HepG2 (cell line): ENCODE measurements around the gene CPSF6. TPM values are rescaled to one million over a fixed set of nuclear protein-coding genes. Genes with fewer than 3 reads are reported as not detected.

Experiments used
- ATAC-seq: fragments of 200-7000 bp; cut with Tn5 transposase; 3 replicates; pipeline ENCODE4 v1.9.1; 2020; ENCODE audit warnings: mild to moderate bottlenecking, moderate library complexity
- BruUV-seq: library from RNA; stranded (reverse); fragments of 400-500 nt; replicated peaks from 2 replicates; lab custom pipeline; 2021; lab: Mats Ljungman, UMichigan
- CTCF ChIA-PET: fragments of 300-600 bp; formaldehyde crosslinking; extraction: SDS; loops from one replicate; lab custom pipeline; 2021; ENCODE audit warnings: low total read pairs, inconsistent platforms, low intra/inter-chr PET ratio; lab: Yijun Ruan, JAX
- POLR2A ChIA-PET: fragments of 350-600 bp; sonication (Branson Sonifier 250); formaldehyde crosslinking; loops from one replicate; lab custom pipeline; 2020; ENCODE audit warnings: antibody characterized with exemption, inconsistent platforms; lab: Yijun Ruan, JAX
- DNase-seq: peaks from one replicate; pipeline ENCODE4 v3.0.0-alpha.2; 2015; ENCODE audit warnings: low spot score
- FAIRE-seq: peaks from 3 replicates; lab custom pipeline; 2011; peaks lifted over from hg19 to GRCh38; lab: Jason Lieb, UNC
- H2AFZ ChIP-seq: one replicate; pipeline ENCODE4 v1.6.1; 2011; ENCODE audit warnings: low read length, inconsistent platforms
- H3K27ac ChIP-seq: fragments of 300-600 bp; 3 replicates; pipeline ENCODE4 v1.8.0; 2011; ENCODE audit warnings: mixed run types, mild to moderate bottlenecking, mixed read lengths, low read length, inconsistent platforms; ENCODE audit not compliant: insufficient read depth; ENCODE audit errors: extremely low read length
- H3K27me3 ChIP-seq, 2 experiments: fragments of 200-600 bp in 1 of 2; 2 replicates in 1 of 2; 3 replicates in 1 of 2; pipeline versions ENCODE4 v1.6.0 to v1.8.0; 2011; ENCODE audit warnings: low read length in 2 of 2, mild to moderate bottlenecking in 2 of 2, moderate library complexity in 2 of 2, inconsistent platforms in 1 of 2; ENCODE audit not compliant: insufficient read depth in 2 of 2, control insufficient read depth in 1 of 2
- H3K36me3 ChIP-seq, 2 experiments: fragments of 200-600 bp in 1 of 2; replicated peaks in 1 of 2; 2 replicates in 1 of 2; 3 replicates in 1 of 2; pipeline versions ENCODE4 v1.5.1 to v1.8.0; 2011; ENCODE audit warnings: low read length in 2 of 2, inconsistent platforms in 1 of 2; ENCODE audit not compliant: insufficient read depth in 2 of 2, control insufficient read depth in 1 of 2
- H3K4me1 ChIP-seq: 2 replicates; pipeline ENCODE4 v1.5.1; 2012; ENCODE audit warnings: low read length, inconsistent platforms; ENCODE audit not compliant: insufficient read depth
- H3K4me2 ChIP-seq: 2 replicates; pipeline ENCODE4 v1.6.0; 2011; ENCODE audit warnings: low read depth, low read length, inconsistent platforms
- H3K4me3 ChIP-seq, 3 experiments: fragments of 200-600 bp in 1 of 3; sonication (generic), shearing (Covaris generic) in 1 of 3; replicated peaks in 1 of 3; 2 replicates each; pipeline ENCODE4 v1.5.1; 2011 to 2016; ENCODE audit warnings: low read length in 3 of 3, inconsistent platforms in 2 of 3, low read depth in 2 of 3, mild to moderate bottlenecking in 2 of 3, control low read depth in 1 of 3, mixed read lengths in 1 of 3; ENCODE audit not compliant: insufficient read depth in 1 of 3
- H3K79me2 ChIP-seq: one replicate; pipeline ENCODE4 v1.6.1; 2011; ENCODE audit warnings: low read length, inconsistent platforms; ENCODE audit not compliant: insufficient read depth
- H3K9ac ChIP-seq: 2 replicates; pipeline ENCODE4 v1.6.0; 2011; ENCODE audit warnings: mild to moderate bottlenecking, low read depth, low read length, inconsistent platforms; ENCODE audit not compliant: insufficient read depth
- H3K9me3 ChIP-seq: 2 replicates; pipeline ENCODE4 v1.5.1; 2012; ENCODE audit warnings: mild to moderate bottlenecking, low read length
- H4K20me1 ChIP-seq: 2 replicates; pipeline ENCODE4 v1.6.0; 2011; ENCODE audit warnings: inconsistent platforms, mild to moderate bottlenecking, low read length, moderate library complexity; ENCODE audit not compliant: insufficient read depth
- ATF7-NPFF ChIP-seq: sonication (generic); formaldehyde crosslinking; IDR thresholded peaks from 2 replicates; pipeline ENCODE4 v1.8.1; 2023; ENCODE audit warnings: mild to moderate bottlenecking, low read depth, missing genetic modification reagents, moderate library complexity
- DDIT3 ChIP-seq: sonication (generic); formaldehyde crosslinking; IDR thresholded peaks from 2 replicates; pipeline ENCODE4 v1.4.0; 2020; ENCODE audit warnings: mild to moderate bottlenecking, missing genetic modification reagents
- DR1 ChIP-seq: sonication (generic); formaldehyde crosslinking; IDR thresholded peaks from 2 replicates; pipeline ENCODE4 v1.8.0; 2021; ENCODE audit warnings: mild to moderate bottlenecking, missing genetic modification reagents, inconsistent platforms
- HNF4A ChIP-seq: sonication (generic); formaldehyde crosslinking; IDR thresholded peaks from 2 replicates; pipeline ENCODE4 v1.4.0; 2020; ENCODE audit warnings: missing genetic modification reagents
- SAFB2 ChIP-seq: sonication (generic); formaldehyde crosslinking; IDR thresholded peaks from 2 replicates; pipeline ENCODE4 v1.5.1; 2020; ENCODE audit warnings: missing genetic modification reagents, low read depth, mild to moderate bottlenecking, borderline replicate concordance
- SMARCE1 ChIP-seq: fragments of 450-650 bp; IDR thresholded peaks from 2 replicates; pipeline ENCODE4 v1.6.1; 2017; ENCODE audit warnings: borderline replicate concordance
- THAP11 ChIP-seq: IDR thresholded peaks from 2 replicates; pipeline ENCODE4 v1.6.1; 2016; ENCODE audit warnings: missing biosample characterization, missing genetic modification reagents
- WGBS: methylation state at CpG from one replicate; pipeline ENCODE4 v1.1.6; 2017; ENCODE audit warnings: low lambda C conversion rate; 5-methylcytosine and 5-hydroxymethylcytosine counted together
- in situ Hi-C: cut with HindIII; loops from 2 replicates; pipeline ENCODE4 v1.10.0; 2017; ENCODE audit warnings: low pct_unique_long_range_greater_than_20kb; ENCODE audit not compliant: extremely low pct_ligation_motif_present
- intact Hi-C: fragments of 100-400 bp; cut with micrococcal nuclease; formaldehyde crosslinking; loops from one replicate; pipeline ENCODE4 v1.10.0; 2022; ENCODE audit not compliant: unreplicated experiment
- polyA plus RNA-seq, 8 experiments: library from polyadenylated mRNA; depleted of rRNA in 3 of 8; stranded (reverse) in 7 of 8; unstranded in 1 of 8; fragments of >200 nt; fragmentation: Illumina TruSeq in 4 of 8; extraction: Trizol in 4 of 8; gene quantifications; 2 replicates each; pipeline versions ENCODE4 v1.2.1 to v1.2.3, GENCODE V29; 2011 to 2016; ENCODE audit warnings: low read depth in 4 of 8, missing spikeins in 1 of 8, mixed read lengths in 1 of 8; ENCODE audit not compliant: insufficient read depth in 1 of 8
- total RNA-seq, 5 experiments: library from RNA; depleted of rRNA; stranded (reverse); fragments of >200 nt; fragmentation: Illumina TruSeq; extraction: Trizol; gene quantifications; 2 replicates each; pipeline ENCODE4 v1.2.3, GENCODE V29; 2016; ENCODE audit warnings: low read depth in 1 of 5
- TF ChIP-seq, protein P1 (sequence below): IDR thresholded peaks from 2 replicates; pipeline ENCODE4 v1.6.1; 2016; ENCODE audit warnings: low read depth
- TF ChIP-seq, protein P2 (sequence below): sonication (generic); formaldehyde crosslinking; conservative IDR thresholded peaks from 2 replicates; pipeline ENCODE4 v1.4.0; 2020; ENCODE audit warnings: mild to moderate bottlenecking, missing genetic modification reagents, moderate library complexity
- TF ChIP-seq, protein P3 (sequence below): sonication (generic); formaldehyde crosslinking; IDR thresholded peaks from 2 replicates; pipeline ENCODE4 v1.5.0; 2020; ENCODE audit warnings: missing genetic modification reagents

Gene CPSF6
- total and polyA plus RNA-seq, 2 of the 13 experiments (the other 11 are each of a cell fraction or from before 2014, with no cell fraction given), result 41.8 to 71.0 TPM

- no peaks in the 10 kb centered on the region for H3K79me2 ChIP-seq
- H3K4me2 ChIP-seq, result no peak overlapping the region
- H2AFZ ChIP-seq, result no peak overlapping the region
- H4K20me1 ChIP-seq, result no peaks in the 10 kb centered on the region
- 29% methylated on average over 3 of the region's 3 CpGs for WGBS
- POLR2A ChIA-PET, result no interaction called here
- DNase-seq (no peak), FAIRE-seq (no peak), ATAC-seq (no peak)
- in situ Hi-C loops, result no loop called here
- intact Hi-C loops, result no loop called here
- H3K36me3 ChIP-seq, result no peaks in the 10 kb centered on the region
- H3K4me3 ChIP-seq, result no peak overlapping the region
- TF ChIP-seq DDIT3, result no peak
- TF ChIP-seq SAFB2, result no peak
- TF ChIP-seq THAP11 (CRISPR knock-in tag), result no peak
- TF ChIP-seq SMARCE1, result no peak
- TF ChIP-seq, protein P1, sequence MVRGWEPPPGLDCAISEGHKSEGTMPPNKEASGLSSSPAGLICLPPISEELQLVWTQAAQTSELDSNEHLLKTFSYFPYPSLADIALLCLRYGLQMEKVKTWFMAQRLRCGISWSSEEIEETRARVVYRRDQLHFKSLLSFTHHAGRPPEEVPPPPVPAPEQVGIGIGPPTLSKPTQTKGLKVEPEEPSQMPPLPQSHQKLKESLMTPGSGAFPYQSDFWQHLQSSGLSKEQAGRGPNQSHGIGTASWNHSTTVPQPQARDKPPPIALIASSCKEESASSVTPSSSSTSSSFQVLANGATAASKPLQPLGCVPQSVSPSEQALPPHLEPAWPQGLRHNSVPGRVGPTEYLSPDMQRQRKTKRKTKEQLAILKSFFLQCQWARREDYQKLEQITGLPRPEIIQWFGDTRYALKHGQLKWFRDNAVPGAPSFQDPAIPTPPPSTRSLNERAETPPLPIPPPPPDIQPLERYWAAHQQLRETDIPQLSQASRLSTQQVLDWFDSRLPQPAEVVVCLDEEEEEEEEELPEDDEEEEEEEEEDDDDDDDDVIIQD (CRISPR knock-in tag), result no peak
- peaks cover 11% of the 10 kb centered on the region for H3K4me1 ChIP-seq
- H3K27ac ChIP-seq, result no peak overlapping the region
- CTCF ChIA-PET, result no interaction called here
- H3K27me3 ChIP-seq, result no peaks in the 10 kb centered on the region
- BruUV-seq, result no TSS peak
- no peaks in the 10 kb centered on the region for H3K9me3 ChIP-seq
- H3K9ac ChIP-seq, result no peak overlapping the region
Measured at GRCh38 chr12:69211160-69211559, 28.2 kb upstream of the CPSF6 start.

DNA sequence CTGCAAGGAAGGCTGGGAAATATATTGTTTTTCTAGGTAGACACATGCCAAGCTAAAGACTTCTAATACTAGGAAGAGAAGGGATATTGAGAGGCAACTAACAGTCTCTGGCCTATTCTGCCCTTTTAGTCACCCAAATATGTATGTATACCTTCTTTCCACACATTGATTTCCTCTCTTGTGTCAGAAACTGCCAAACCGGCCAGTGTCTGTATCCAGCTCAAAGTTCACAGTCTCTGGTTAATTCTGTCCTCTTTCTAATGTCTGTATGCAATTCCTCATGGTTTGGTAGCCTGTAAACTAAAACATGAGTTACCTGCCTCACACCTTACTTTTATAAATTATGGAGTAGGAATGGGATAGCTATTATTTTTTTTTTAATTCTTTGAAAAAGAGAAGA lies 25.2 kb upstream of the CPSF6 start:
- Histone ChIP-seq H3K36me3 (no peaks in the 10 kb centered on the region), H3K9ac (no peak overlapping the region), H2AFZ (no peak overlapping the region), H3K4me2 (no peak overlapping the region), H3K27me3 (no peaks in the 10 kb centered on the region), H3K4me1 (peaks cover 11% of the 10 kb centered on the region), H3K4me3 (no peak overlapping the region), H3K27ac (no peak overlapping the region), H3K9me3 (no peaks in the 10 kb centered on the region), H4K20me1 (no peaks in the 10 kb centered on the region), H3K79me2 (no peaks in the 10 kb centered on the region)
- WGBS, result 0% methylated on average over 1 of the region's 1 CpG
- POLR2A ChIA-PET, result no interaction called here
- intact Hi-C loops, result no loop called here
- DNase-seq (peak; percentile 5), FAIRE-seq (no peak), ATAC-seq (peak; percentile 92)
- in situ Hi-C loops, result no loop called here
- CTCF ChIA-PET, result no interaction called here
- no TSS peak for BruUV-seq
- TF ChIP-seq ATF7-NPFF, result no peak
- peak; percentile 64 for TF ChIP-seq HNF4A (CRISPR knock-in tag)
- TF ChIP-seq DR1 (CRISPR knock-in tag), result no peak
- TF ChIP-seq, protein P2, sequence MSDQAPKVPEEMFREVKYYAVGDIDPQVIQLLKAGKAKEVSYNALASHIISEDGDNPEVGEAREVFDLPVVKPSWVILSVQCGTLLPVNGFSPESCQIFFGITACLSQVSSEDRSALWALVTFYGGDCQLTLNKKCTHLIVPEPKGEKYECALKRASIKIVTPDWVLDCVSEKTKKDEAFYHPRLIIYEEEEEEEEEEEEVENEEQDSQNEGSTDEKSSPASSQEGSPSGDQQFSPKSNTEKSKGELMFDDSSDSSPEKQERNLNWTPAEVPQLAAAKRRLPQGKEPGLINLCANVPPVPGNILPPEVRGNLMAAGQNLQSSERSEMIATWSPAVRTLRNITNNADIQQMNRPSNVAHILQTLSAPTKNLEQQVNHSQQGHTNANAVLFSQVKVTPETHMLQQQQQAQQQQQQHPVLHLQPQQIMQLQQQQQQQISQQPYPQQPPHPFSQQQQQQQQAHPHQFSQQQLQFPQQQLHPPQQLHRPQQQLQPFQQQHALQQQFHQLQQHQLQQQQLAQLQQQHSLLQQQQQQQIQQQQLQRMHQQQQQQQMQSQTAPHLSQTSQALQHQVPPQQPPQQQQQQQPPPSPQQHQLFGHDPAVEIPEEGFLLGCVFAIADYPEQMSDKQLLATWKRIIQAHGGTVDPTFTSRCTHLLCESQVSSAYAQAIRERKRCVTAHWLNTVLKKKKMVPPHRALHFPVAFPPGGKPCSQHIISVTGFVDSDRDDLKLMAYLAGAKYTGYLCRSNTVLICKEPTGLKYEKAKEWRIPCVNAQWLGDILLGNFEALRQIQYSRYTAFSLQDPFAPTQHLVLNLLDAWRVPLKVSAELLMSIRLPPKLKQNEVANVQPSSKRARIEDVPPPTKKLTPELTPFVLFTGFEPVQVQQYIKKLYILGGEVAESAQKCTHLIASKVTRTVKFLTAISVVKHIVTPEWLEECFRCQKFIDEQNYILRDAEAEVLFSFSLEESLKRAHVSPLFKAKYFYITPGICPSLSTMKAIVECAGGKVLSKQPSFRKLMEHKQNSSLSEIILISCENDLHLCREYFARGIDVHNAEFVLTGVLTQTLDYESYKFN (CRISPR knock-in tag), result peak; percentile 47; the same call in 1 of the 2 replicates
- TF ChIP-seq, protein P3, sequence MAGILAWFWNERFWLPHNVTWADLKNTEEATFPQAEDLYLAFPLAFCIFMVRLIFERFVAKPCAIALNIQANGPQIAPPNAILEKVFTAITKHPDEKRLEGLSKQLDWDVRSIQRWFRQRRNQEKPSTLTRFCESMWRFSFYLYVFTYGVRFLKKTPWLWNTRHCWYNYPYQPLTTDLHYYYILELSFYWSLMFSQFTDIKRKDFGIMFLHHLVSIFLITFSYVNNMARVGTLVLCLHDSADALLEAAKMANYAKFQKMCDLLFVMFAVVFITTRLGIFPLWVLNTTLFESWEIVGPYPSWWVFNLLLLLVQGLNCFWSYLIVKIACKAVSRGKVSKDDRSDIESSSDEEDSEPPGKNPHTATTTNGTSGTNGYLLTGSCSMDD (CRISPR knock-in tag), result no peak
